ENCODE results near the gene ING4. TPM values are rescaled to one million over a fixed set of nuclear protein-coding genes. Genes with fewer than 3 reads are reported as not detected.
A peak's percentile ranks its signal among the peaks of the same experiment; 100 is the strongest.

Gene ING4
- total and polyA plus RNA-seq, 2 of the 13 experiments (the other 11 are each of a cell fraction or from before 2014, with no cell fraction given), result 14.4 to 32.4 TPM

DNA sequence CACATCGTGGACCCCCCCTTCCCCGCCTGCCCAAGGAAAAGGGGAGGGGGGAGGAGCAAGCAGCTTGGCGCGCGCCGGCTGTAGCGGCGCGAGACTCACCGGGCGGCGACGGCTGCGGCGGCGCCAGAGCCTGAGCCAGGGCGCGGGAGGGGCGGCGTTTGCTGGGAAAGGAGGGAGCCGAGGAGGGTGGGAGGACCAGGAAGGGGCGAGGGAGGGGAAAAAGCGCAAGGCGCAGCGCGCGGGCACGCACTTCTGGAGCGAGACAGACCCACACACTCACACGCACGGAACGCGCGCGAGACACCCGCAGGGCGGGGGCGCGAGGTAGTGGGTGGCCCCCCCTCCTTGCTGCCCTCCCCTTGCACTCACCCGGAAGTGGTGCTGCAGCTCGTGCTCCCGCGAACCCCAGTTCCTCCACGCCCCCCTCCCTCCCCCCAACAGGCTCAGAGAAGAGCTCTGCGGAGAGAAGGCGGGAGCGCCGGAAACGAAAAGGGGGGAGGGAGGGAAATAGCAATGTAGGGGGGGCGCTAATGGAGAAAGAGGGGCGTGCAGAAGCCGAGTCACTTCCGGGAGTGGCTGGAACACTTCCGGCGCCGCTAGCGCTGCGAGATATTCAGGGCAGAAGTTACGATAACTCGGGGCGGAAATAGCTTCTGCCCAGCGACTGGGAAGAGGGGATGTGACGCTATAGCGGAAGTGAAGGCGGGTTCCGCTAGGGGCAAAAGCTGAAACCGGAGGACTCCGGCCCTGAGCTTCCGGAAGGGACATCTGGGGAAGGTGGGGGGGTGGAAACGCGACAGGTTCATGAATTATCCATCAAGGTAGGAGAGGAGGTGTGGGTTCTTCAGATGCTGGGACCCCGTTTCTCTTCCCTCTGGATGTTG is 26.3 kb upstream of the ING4 start, which contains the start of gene ZNF384 (continued):
- TF ChIP-seq MLLT10 (CRISPR knock-in tag; IDR thresholded peaks at IDR 0.05) (no peak), GLI4 (CRISPR knock-in tag; IDR thresholded peaks at IDR 0.05; ENCODE audit: borderline replicate concordance) (0 out of 2 replicates have a peak, but pooled peaks have one; percentile 25), ZNF296 (CRISPR knock-in tag; conservative IDR thresholded peaks at IDR 0.05) (no peak), ZNF121 (CRISPR knock-in tag; IDR thresholded peaks at IDR 0.05) (no peak), ZNF33A (CRISPR knock-in tag; IDR thresholded peaks at IDR 0.05; ENCODE audit: borderline replicate concordance) (no peak), HMG20B (CRISPR knock-in tag; conservative IDR thresholded peaks at IDR 0.05) (no peak), ZNF792 (CRISPR knock-in tag; IDR thresholded peaks at IDR 0.05) (0 out of 2 replicates have a peak, but pooled peaks have one; percentile 21), ZNF75D (CRISPR knock-in tag; IDR thresholded peaks at IDR 0.05; ENCODE audit: borderline replicate concordance) (no peak), PAX8 (CRISPR knock-in tag; IDR thresholded peaks at IDR 0.05; ENCODE audit: borderline replicate concordance) (no peak), KLF16 (CRISPR knock-in tag; IDR thresholded peaks at IDR 0.05) (no peak), GTF2F1 (IDR thresholded peaks at IDR 0.05; ENCODE audit: low read length) (0 out of 2 replicates have a peak, but pooled peaks have one; percentile 56), ZNF572 (CRISPR knock-in tag; IDR thresholded peaks at IDR 0.05) (no peak), RBM39 (IDR thresholded peaks at IDR 0.05; ENCODE audit: low read depth, low read length, poor library complexity, severe bottlenecking) (peak; percentile 74), ZNF883 (CRISPR knock-in tag; IDR thresholded peaks at IDR 0.05; ENCODE audit: not compliant biosample characterization) (no peak), CENPT (CRISPR knock-in tag; IDR thresholded peaks at IDR 0.05; ENCODE audit: low read depth) (no peak), CBFB (CRISPR knock-in tag; IDR thresholded peaks at IDR 0.05) (peak; percentile 52; the same call in 1 of the 2 replicates), EEA1 (CRISPR knock-in tag; IDR thresholded peaks at IDR 0.05; ENCODE audit: borderline replicate concordance) (peak; percentile 10; the same call in 1 of the 2 replicates), NFRKB (IDR thresholded peaks at IDR 0.05) (no peak), ZNF678 (CRISPR knock-in tag; IDR thresholded peaks at IDR 0.05) (no peak), ZNF235 (CRISPR knock-in tag; IDR thresholded peaks at IDR 0.05; ENCODE audit: borderline replicate concordance) (no peak)
- TF ChIP-seq, protein P1, sequence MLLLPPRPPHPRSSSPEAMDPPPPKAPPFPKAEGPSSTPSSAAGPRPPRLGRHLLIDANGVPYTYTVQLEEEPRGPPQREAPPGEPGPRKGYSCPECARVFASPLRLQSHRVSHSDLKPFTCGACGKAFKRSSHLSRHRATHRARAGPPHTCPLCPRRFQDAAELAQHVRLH (CRISPR knock-in tag; IDR thresholded peaks at IDR 0.05; ENCODE audit: borderline replicate concordance, low read depth), result 0 out of 2 replicates have a peak, but pooled peaks have one; percentile 48
- TF ChIP-seq, protein P2, sequence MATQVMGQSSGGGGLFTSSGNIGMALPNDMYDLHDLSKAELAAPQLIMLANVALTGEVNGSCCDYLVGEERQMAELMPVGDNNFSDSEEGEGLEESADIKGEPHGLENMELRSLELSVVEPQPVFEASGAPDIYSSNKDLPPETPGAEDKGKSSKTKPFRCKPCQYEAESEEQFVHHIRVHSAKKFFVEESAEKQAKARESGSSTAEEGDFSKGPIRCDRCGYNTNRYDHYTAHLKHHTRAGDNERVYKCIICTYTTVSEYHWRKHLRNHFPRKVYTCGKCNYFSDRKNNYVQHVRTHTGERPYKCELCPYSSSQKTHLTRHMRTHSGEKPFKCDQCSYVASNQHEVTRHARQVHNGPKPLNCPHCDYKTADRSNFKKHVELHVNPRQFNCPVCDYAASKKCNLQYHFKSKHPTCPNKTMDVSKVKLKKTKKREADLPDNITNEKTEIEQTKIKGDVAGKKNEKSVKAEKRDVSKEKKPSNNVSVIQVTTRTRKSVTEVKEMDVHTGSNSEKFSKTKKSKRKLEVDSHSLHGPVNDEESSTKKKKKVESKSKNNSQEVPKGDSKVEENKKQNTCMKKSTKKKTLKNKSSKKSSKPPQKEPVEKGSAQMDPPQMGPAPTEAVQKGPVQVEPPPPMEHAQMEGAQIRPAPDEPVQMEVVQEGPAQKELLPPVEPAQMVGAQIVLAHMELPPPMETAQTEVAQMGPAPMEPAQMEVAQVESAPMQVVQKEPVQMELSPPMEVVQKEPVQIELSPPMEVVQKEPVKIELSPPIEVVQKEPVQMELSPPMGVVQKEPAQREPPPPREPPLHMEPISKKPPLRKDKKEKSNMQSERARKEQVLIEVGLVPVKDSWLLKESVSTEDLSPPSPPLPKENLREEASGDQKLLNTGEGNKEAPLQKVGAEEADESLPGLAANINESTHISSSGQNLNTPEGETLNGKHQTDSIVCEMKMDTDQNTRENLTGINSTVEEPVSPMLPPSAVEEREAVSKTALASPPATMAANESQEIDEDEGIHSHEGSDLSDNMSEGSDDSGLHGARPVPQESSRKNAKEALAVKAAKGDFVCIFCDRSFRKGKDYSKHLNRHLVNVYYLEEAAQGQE (IDR thresholded peaks at IDR 0.05; ENCODE audit: borderline replicate concordance in 1 of 2, low read depth in 1 of 2, low read length in 2 of 2), result no peak; a peak in 1 of 4 replicates
- TF ChIP-seq, protein P3, sequence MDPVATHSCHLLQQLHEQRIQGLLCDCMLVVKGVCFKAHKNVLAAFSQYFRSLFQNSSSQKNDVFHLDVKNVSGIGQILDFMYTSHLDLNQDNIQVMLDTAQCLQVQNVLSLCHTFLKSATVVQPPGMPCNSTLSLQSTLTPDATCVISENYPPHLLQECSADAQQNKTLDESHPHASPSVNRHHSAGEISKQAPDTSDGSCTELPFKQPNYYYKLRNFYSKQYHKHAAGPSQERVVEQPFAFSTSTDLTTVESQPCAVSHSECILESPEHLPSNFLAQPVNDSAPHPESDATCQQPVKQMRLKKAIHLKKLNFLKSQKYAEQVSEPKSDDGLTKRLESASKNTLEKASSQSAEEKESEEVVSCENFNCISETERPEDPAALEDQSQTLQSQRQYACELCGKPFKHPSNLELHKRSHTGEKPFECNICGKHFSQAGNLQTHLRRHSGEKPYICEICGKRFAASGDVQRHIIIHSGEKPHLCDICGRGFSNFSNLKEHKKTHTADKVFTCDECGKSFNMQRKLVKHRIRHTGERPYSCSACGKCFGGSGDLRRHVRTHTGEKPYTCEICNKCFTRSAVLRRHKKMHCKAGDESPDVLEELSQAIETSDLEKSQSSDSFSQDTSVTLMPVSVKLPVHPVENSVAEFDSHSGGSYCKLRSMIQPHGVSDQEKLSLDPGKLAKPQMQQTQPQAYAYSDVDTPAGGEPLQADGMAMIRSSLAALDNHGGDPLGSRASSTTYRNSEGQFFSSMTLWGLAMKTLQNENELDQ (CRISPR knock-in tag; IDR thresholded peaks at IDR 0.05; ENCODE audit: borderline replicate concordance), result no peak
